ENCODE results near the gene SPOPL.
A peak's percentile ranks its signal among the peaks of the same experiment; 100 is the strongest.

Gene SPOPL

DNA sequence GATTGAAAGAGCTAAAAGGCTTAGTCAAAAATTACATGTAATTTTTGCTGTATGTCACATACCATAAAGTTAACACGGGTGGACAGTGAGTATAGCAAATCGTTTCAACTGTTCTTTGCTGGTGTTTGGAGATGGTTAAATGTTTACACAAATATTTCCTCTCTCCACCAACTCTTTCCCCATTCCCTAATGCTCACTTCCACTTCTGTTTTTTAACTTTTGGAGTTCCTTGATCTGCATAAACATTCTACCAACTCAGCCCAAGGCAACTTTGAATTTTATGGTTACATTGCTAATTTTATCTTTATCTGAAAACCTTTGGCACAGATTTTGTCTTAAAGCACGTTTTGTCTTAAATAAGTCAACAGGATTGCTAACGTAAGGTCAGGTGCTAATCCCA lies 1.9 kb upstream of the SPOPL start:
- Histone ChIP-seq H3K4me1 (no peaks in the 10 kb centered on the region), H3K36me3 (no peaks in the 10 kb centered on the region), H3K27me3 (no peaks in the 10 kb centered on the region), H3K4me3 (ENCODE audit: low read depth, low read length) (no peak overlapping the region), H3K9me3 (no peaks in the 10 kb centered on the region)
- no peak for DNase-seq
- TF ChIP-seq, protein P1, sequence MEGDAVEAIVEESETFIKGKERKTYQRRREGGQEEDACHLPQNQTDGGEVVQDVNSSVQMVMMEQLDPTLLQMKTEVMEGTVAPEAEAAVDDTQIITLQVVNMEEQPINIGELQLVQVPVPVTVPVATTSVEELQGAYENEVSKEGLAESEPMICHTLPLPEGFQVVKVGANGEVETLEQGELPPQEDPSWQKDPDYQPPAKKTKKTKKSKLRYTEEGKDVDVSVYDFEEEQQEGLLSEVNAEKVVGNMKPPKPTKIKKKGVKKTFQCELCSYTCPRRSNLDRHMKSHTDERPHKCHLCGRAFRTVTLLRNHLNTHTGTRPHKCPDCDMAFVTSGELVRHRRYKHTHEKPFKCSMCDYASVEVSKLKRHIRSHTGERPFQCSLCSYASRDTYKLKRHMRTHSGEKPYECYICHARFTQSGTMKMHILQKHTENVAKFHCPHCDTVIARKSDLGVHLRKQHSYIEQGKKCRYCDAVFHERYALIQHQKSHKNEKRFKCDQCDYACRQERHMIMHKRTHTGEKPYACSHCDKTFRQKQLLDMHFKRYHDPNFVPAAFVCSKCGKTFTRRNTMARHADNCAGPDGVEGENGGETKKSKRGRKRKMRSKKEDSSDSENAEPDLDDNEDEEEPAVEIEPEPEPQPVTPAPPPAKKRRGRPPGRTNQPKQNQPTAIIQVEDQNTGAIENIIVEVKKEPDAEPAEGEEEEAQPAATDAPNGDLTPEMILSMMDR (IDR thresholded peaks at IDR 0.05; ENCODE audit: low read depth, low read length) = no peak

DNA sequence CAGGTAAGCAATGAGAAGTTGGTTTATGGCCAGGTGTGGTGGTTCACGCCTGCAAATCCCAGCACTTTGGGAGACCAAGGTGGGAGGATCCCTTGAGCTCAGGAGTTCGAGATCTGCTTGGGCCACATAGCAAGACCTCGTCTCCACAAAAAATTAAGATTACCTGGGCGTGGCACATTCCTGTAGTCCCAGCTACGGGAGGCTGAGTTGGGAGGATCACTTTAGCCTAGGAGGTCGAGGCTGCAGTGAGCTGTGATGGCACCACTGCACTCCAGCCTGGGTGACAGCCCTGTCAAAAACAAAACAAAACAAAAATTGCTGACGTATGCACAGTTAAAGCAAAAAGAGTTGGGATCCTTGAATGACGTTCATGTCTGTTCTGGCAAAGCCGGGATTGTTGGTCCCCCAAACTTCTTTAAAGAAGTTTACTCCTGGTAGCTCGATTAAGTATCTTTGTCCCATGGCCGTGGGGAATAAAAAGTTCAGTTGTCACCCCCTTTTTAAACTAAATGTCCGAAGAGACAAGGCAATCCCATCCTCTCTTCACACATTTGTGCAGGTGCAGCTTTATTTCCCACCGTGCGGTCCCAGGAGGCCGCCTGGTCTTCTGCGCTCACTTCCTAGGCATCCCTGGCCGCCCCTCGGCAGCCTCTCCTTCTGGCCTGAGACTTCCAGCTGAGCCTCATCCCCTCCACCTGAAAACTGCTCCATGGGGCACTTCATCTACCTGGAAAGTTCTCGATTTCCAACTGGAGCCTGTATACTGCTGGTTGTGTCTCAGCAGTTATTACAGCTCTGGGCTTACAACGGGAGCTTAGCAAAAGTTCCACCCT lies 762 bp upstream of the SPOPL start:
- Histone ChIP-seq H3K4me1 (no peaks in the 10 kb centered on the region), H3K27me3 (no peaks in the 10 kb centered on the region), H3K36me3 (no peaks in the 10 kb centered on the region), H3K4me3 (ENCODE audit: low read depth, low read length) (peak overlapping the region; percentile 75), H3K9me3 (no peaks in the 10 kb centered on the region)
- DNase-seq = no peak
- TF ChIP-seq, protein P1 (IDR thresholded peaks at IDR 0.05; ENCODE audit: low read depth, low read length) = no peak

DNA sequence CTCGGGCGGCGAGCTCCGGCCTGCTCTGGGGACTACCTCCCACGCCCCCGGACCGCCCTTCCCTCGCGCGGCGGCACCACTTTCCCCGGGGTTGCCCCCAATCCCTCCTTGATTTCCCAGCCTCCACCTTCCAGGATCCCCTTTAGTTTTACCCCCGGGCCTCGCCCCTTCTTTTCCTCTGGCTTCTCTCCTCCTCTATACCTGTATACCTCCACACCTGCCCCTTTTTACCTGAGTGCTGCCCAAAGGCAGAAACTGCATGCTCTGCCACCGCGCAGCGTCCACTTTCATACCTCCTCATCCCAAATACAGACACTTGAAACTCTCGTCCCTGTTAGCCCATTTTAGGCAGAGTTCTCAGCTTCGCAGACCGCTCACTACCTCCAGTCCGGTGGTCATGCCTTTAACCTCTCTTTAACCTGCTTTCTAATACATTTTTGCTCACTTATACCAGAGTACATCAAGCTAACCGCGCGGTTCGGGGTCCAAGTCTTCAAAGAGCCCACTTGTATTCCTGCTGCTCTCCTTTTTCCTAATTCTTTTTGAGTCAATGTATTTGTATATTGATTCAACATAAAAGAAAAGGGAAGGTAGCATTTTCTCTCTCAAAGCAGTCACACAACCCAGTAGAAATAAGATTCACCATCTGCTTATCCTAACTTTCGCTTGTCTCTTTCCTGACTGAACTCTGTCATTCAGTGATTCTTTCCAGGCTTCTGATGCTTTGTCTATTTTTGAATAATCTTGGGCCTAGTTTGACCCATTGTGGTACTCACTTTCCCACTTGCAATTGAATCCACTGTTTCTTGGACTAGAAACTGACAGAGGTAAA lies 901 bp downstream of the SPOPL start:
- Histone ChIP-seq H3K27me3 (no peaks in the 10 kb centered on the region), H3K36me3 (no peaks in the 10 kb centered on the region), H3K9me3 (no peaks in the 10 kb centered on the region), H3K4me1 (no peaks in the 10 kb centered on the region), H3K4me3 (ENCODE audit: low read depth, low read length) (peak overlapping the region; percentile 85)
- no peak for DNase-seq
- TF ChIP-seq, protein P1 (IDR thresholded peaks at IDR 0.05; ENCODE audit: low read depth, low read length) = no peak

DNA sequence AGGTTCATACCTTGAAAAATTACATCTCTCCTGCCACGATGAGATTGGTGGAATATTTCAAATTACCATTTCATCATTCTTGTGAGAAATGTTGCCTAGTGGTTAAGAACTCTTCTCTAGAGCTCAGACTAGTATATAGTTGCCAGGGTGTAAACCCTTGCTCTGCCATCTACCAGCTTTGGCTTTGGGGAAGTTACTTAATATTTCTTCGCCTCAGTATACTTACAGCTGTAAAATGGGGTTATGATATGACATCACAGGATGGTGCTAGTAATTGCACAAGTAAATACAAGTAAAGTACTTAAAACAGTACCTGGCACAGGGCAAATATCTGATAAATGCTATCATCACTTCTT lies 1.5 kb downstream of the SPOPL start:
- Histone ChIP-seq H3K9me3 (no peaks in the 10 kb centered on the region), H3K27me3 (no peaks in the 10 kb centered on the region), H3K4me3 (ENCODE audit: low read depth, low read length) (peak overlapping the region; percentile 85), H3K4me1 (no peaks in the 10 kb centered on the region), H3K36me3 (no peaks in the 10 kb centered on the region)
- TF ChIP-seq, protein P1 (IDR thresholded peaks at IDR 0.05; ENCODE audit: low read depth, low read length) = no peak
- no peak for DNase-seq

DNA sequence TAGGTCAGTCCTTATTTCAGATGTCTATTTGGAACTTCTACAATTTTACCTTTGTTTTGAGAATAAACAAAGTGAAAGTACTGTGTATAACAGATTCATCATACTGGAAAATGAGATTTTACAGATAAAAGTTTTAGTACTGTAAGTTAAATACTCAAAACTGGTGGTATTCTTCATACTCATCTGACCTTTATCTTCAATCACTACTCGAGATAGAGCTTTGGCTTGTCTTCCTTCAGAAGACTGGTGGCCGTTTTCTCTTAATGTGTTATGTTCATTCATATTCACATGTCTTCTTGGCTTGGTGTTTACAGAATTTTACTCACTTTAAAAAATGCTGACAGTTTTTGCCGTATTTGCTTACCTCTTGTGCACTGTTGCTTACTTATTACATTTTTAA lies 2.1 kb downstream of the SPOPL start:
- peak overlapping the region; percentile 85 for H3K4me3 ChIP-seq (ENCODE audit: low read depth, low read length)

More for the DNA sequence above, 2.1 kb downstream of the SPOPL start:
- Histone ChIP-seq H3K4me1 (no peaks in the 10 kb centered on the region), H3K9me3 (no peaks in the 10 kb centered on the region), H3K36me3 (no peaks in the 10 kb centered on the region), H3K27me3 (no peaks in the 10 kb centered on the region)
- no peak for DNase-seq
- TF ChIP-seq, protein P1 (IDR thresholded peaks at IDR 0.05; ENCODE audit: low read depth, low read length) = no peak

All from BE2C (cell line).